ENCODE measurements around the gene TTLL11.

DNA sequence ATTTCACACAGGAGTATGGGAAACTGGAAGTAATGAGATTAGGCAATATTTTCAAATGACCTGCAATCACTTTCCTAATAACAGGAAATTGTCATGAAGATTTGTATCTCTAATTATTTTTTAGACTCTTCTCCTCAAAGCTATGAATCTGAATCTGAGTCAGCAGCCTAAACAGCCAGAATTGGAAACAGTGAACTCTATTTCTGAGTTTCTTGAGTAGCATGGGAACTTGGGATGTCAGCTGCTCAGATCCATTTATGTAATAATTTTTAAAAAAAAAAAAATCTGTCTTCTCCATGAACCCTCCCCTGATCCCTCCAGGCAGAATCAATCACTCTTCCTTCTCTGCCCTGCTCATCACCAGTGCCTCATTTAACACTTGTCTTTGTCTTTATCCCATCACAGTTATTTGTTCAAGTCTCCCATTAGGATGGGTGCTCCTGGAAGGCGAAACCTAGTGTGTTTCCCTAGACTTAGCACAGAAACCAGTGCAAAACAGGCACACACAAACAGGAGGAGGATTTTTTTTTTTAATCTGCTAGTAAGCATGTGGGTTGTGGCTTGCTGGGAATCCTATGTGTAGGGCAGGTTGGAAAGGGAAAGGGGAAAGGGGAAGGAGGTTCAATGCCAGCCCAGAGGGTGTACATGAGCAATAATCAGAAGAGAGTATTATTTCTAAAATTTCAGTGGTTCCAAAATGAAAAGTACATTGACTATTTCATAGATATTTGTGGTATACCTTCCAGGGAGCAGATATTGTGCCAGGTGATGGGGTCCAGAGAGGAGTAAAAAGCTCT, 186.8 kb downstream of the TTLL11 start:
- no peak for TF ChIP-seq CTCF (IDR thresholded peaks at IDR 0.05; ENCODE audit: low read depth, low read length)
- no peak for TF ChIP-seq MYC (IDR thresholded peaks at IDR 0.05; ENCODE audit: low read depth, low read length)
